ENCODE data around the gene THSD7B.

THSD7B gene

DNA sequence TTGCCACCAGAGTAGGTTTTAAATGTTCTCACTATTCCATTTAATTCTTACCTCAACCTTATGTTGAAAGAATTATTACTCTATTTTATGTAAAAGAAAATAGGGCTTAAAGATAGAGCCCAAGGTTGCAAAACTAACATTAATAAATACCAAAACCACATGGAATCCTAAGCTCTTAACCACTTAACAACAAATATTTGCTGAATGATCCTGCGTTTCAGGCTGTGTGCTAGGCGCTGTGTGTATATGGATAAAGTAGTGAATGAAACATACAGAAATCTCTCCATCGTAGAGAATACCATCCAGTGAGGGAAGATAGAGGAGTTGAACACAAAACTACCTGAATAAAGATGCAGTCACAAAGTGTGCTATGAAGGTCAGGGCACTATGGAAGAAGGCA, 485.1 kb downstream of the THSD7B start:
- no peak overlapping the region for H3K4me3 ChIP-seq (ENCODE audit: low read depth in 1 of 2, low read length in 2 of 2)
- no peak overlapping the region for H3K9ac ChIP-seq (ENCODE audit: low read depth in 1 of 2, low read length in 2 of 2)
- no peaks in the 10 kb centered on the region for H3K36me3 ChIP-seq (ENCODE audit: control insufficient read depth in 1 of 2, insufficient read depth in 2 of 2, low read length in 2 of 2)
- no peaks in the 10 kb centered on the region for H3K9me3 ChIP-seq (ENCODE audit: control insufficient read depth in 1 of 2, low read length in 2 of 2)
- H3K27ac ChIP-seq (ENCODE audit: low read depth, low read length): no peak overlapping the region
- no peaks in the 10 kb centered on the region for H3K27me3 ChIP-seq (ENCODE audit: control insufficient read depth in 1 of 2, insufficient read depth in 2 of 2, low read length in 2 of 2)
- no peaks in the 10 kb centered on the region for H3K4me1 ChIP-seq (ENCODE audit: control insufficient read depth in 1 of 2, insufficient read depth in 2 of 2, low read length in 2 of 2)

GRCh38 chr2:137251045-137251444, 485.7 kb downstream of the THSD7B start:
- Histone ChIP-seq H3K36me3 (ENCODE audit: control insufficient read depth in 1 of 2, insufficient read depth in 2 of 2, low read length in 2 of 2) (no peaks in the 10 kb centered on the region), H3K4me1 (ENCODE audit: control insufficient read depth in 1 of 2, insufficient read depth in 2 of 2, low read length in 2 of 2) (no peaks in the 10 kb centered on the region), H3K9ac (ENCODE audit: low read depth in 1 of 2, low read length in 2 of 2) (no peak overlapping the region), H3K9me3 (ENCODE audit: control insufficient read depth in 1 of 2, low read length in 2 of 2) (no peaks in the 10 kb centered on the region), H3K4me3 (ENCODE audit: low read depth in 1 of 2, low read length in 2 of 2) (no peak overlapping the region), H3K27me3 (ENCODE audit: control insufficient read depth in 1 of 2, insufficient read depth in 2 of 2, low read length in 2 of 2) (no peaks in the 10 kb centered on the region), H3K27ac (ENCODE audit: low read depth, low read length) (no peak overlapping the region)

DNA sequence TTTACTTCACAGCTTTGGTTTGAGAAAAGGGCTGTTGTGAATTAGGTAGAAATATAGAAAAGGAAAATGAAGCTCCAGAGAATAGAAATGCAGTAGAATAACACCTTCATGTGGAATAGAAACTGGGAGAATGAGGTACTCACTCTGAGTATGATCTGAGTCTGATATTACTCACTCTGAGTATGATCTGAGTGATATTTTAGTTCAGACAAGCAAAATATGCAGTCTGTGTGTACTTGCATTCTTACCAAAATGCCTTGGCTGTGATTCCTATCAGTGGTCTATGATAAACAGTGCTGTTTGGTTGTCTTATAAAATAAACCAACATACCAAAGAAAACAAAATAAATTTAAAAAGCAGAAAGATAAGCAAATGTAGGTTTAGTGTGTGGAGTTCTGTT, 487.6 kb downstream of the THSD7B start:
- no peak overlapping the region for H3K4me3 ChIP-seq (ENCODE audit: low read depth in 1 of 2, low read length in 2 of 2)
- H3K9ac ChIP-seq (ENCODE audit: low read depth in 1 of 2, low read length in 2 of 2): no peak overlapping the region
- H3K36me3 ChIP-seq (ENCODE audit: control insufficient read depth in 1 of 2, insufficient read depth in 2 of 2, low read length in 2 of 2): no peaks in the 10 kb centered on the region
- H3K4me1 ChIP-seq (ENCODE audit: control insufficient read depth in 1 of 2, insufficient read depth in 2 of 2, low read length in 2 of 2): no peaks in the 10 kb centered on the region
- no peaks in the 10 kb centered on the region for H3K9me3 ChIP-seq (ENCODE audit: control insufficient read depth in 1 of 2, low read length in 2 of 2)
- H3K27me3 ChIP-seq (ENCODE audit: control insufficient read depth in 1 of 2, insufficient read depth in 2 of 2, low read length in 2 of 2): no peaks in the 10 kb centered on the region
- no peak overlapping the region for H3K27ac ChIP-seq (ENCODE audit: low read depth, low read length)

DNA sequence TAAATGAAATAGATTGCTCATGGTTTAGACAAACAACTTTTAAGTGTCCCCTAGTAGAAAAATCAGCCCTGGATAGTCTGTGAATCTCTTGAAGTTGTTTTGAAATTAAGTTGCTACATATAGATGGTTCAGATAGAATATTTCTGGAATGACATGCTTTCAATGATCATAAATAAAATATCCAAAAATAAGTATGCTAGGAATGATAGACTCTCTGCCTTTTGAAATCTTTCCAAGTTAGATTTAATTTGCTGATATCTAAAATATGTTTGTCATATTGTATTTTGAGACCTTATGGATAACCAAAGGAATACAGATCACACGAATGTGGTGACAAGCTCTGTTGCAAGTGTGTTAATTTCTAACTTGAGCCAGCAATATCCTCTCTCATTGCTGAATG, 488.7 kb downstream of the THSD7B start:
- Histone ChIP-seq H3K4me1 (ENCODE audit: control insufficient read depth in 1 of 2, insufficient read depth in 2 of 2, low read length in 2 of 2) (no peaks in the 10 kb centered on the region), H3K36me3 (ENCODE audit: control insufficient read depth in 1 of 2, insufficient read depth in 2 of 2, low read length in 2 of 2) (no peaks in the 10 kb centered on the region), H3K4me3 (ENCODE audit: low read depth in 1 of 2, low read length in 2 of 2) (no peak overlapping the region), H3K27ac (ENCODE audit: low read depth, low read length) (no peak overlapping the region), H3K9me3 (ENCODE audit: control insufficient read depth in 1 of 2, low read length in 2 of 2) (no peaks in the 10 kb centered on the region), H3K27me3 (ENCODE audit: control insufficient read depth in 1 of 2, insufficient read depth in 2 of 2, low read length in 2 of 2) (no peaks in the 10 kb centered on the region), H3K9ac (ENCODE audit: low read depth in 1 of 2, low read length in 2 of 2) (no peak overlapping the region)

- no peaks in the 10 kb centered on the region for H3K4me1 ChIP-seq (ENCODE audit: control insufficient read depth in 1 of 2, insufficient read depth in 2 of 2, low read length in 2 of 2)
Measured at GRCh38 chr2:137255345-137255744, 490.0 kb downstream of the THSD7B start.

GRCh38 chr2:137255990-137256389, 490.6 kb downstream of the THSD7B start:
- no peak overlapping the region for H3K4me3 ChIP-seq (ENCODE audit: low read depth in 1 of 2, low read length in 2 of 2)
- H3K9ac ChIP-seq (ENCODE audit: low read depth in 1 of 2, low read length in 2 of 2): no peak overlapping the region
- H3K27ac ChIP-seq (ENCODE audit: low read depth, low read length): no peak overlapping the region
- no peaks in the 10 kb centered on the region for H3K36me3 ChIP-seq (ENCODE audit: control insufficient read depth in 1 of 2, insufficient read depth in 2 of 2, low read length in 2 of 2)
- H3K27me3 ChIP-seq (ENCODE audit: control insufficient read depth in 1 of 2, insufficient read depth in 2 of 2, low read length in 2 of 2): no peaks in the 10 kb centered on the region
- no peaks in the 10 kb centered on the region for H3K9me3 ChIP-seq (ENCODE audit: control insufficient read depth in 1 of 2, low read length in 2 of 2)
- no peaks in the 10 kb centered on the region for H3K4me1 ChIP-seq (ENCODE audit: control insufficient read depth in 1 of 2, insufficient read depth in 2 of 2, low read length in 2 of 2)

More at GRCh38 chr2:137255345-137255744, 490.0 kb downstream of the THSD7B start:
- no peaks in the 10 kb centered on the region for H3K36me3 ChIP-seq (ENCODE audit: control insufficient read depth in 1 of 2, insufficient read depth in 2 of 2, low read length in 2 of 2)
- no peaks in the 10 kb centered on the region for H3K27me3 ChIP-seq (ENCODE audit: control insufficient read depth in 1 of 2, insufficient read depth in 2 of 2, low read length in 2 of 2)
- H3K4me3 ChIP-seq (ENCODE audit: low read depth in 1 of 2, low read length in 2 of 2): no peak overlapping the region
- H3K9ac ChIP-seq (ENCODE audit: low read depth in 1 of 2, low read length in 2 of 2): no peak overlapping the region
- no peaks in the 10 kb centered on the region for H3K9me3 ChIP-seq (ENCODE audit: control insufficient read depth in 1 of 2, low read length in 2 of 2)
- no peak overlapping the region for H3K27ac ChIP-seq (ENCODE audit: low read depth, low read length)

DNA sequence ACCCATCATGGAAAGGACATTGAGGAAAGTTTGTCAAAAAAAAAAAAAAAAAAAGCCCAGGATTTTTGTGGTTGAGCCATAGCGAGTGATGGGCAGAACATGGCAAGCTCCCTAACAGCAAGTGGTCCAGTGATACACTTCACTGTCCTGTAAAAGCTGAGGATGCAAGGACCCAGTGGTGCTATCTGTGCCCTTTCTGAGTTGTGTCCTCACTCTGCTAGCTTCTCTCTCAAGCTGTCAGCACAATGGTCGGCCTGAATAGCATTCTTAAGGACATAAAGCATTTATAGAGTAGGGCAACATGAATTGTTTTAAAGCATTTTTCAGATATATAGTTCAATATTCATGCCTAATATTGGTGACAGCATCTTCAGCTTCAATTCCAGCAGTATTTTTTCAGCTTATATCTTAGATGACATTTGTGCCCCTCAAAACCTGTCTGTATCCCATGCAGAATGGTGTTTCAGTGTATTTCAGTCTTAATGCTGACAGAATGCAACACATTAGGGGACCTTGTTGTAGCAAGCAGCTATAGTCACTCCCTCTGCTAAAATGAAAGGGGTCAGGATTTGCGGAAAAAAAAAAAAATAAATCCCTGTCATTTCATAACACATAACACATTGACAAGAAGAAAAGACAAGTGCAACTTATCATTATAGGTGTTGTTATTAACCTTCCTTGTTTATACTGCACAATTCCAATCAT, 496.7 kb downstream of the THSD7B start:
- Histone ChIP-seq H3K27me3 (ENCODE audit: control insufficient read depth in 1 of 2, insufficient read depth in 2 of 2, low read length in 2 of 2) (no peaks in the 10 kb centered on the region), H3K4me1 (ENCODE audit: control insufficient read depth in 1 of 2, insufficient read depth in 2 of 2, low read length in 2 of 2) (no peaks in the 10 kb centered on the region), H3K36me3 (ENCODE audit: control insufficient read depth in 1 of 2, insufficient read depth in 2 of 2, low read length in 2 of 2) (no peaks in the 10 kb centered on the region), H3K9ac (ENCODE audit: low read depth in 1 of 2, low read length in 2 of 2) (no peak overlapping the region), H3K9me3 (ENCODE audit: control insufficient read depth in 1 of 2, low read length in 2 of 2) (no peaks in the 10 kb centered on the region), H3K27ac (ENCODE audit: low read depth, low read length) (no peak overlapping the region), H3K4me3 (ENCODE audit: low read depth in 1 of 2, low read length in 2 of 2) (no peak overlapping the region)

DNA sequence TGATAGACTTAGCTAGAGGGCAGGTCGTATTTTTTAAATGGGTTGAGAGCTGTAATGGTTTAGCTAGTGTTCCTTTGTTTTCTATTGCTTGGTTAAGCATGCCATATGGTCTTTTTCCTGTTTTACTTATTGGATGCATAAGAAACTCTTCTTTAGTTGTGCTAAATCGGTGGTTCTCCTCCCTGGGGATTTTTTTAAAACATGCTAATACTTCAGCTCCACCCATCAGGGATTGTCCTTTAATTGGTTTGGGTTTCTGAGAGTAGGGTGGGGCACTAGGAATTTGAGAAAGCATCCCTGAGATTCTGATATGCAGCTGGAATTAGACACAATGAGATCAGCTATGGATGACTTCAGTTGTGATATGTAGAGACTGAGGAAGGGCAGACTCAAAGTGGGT, 497.2 kb downstream of the THSD7B start:
- Histone ChIP-seq H3K4me1 (ENCODE audit: control insufficient read depth in 1 of 2, insufficient read depth in 2 of 2, low read length in 2 of 2) (no peaks in the 10 kb centered on the region), H3K27ac (ENCODE audit: low read depth, low read length) (no peak overlapping the region), H3K27me3 (ENCODE audit: control insufficient read depth in 1 of 2, insufficient read depth in 2 of 2, low read length in 2 of 2) (no peaks in the 10 kb centered on the region), H3K36me3 (ENCODE audit: control insufficient read depth in 1 of 2, insufficient read depth in 2 of 2, low read length in 2 of 2) (no peaks in the 10 kb centered on the region), H3K9me3 (ENCODE audit: control insufficient read depth in 1 of 2, low read length in 2 of 2) (no peaks in the 10 kb centered on the region), H3K9ac (ENCODE audit: low read depth in 1 of 2, low read length in 2 of 2) (no peak overlapping the region), H3K4me3 (ENCODE audit: low read depth in 1 of 2, low read length in 2 of 2) (no peak overlapping the region)

GRCh38 chr2:137287913-137288639, 522.7 kb downstream of the THSD7B start:
- Histone ChIP-seq H3K27ac (ENCODE audit: low read depth, low read length) (no peak overlapping the region), H3K27me3 (ENCODE audit: control insufficient read depth in 1 of 2, insufficient read depth in 2 of 2, low read length in 2 of 2) (no peaks in the 10 kb centered on the region), H3K9ac (ENCODE audit: low read depth in 1 of 2, low read length in 2 of 2) (no peak overlapping the region), H3K4me3 (ENCODE audit: low read depth in 1 of 2, low read length in 2 of 2) (no peak overlapping the region), H3K4me1 (ENCODE audit: control insufficient read depth in 1 of 2, insufficient read depth in 2 of 2, low read length in 2 of 2) (no peaks in the 10 kb centered on the region), H3K9me3 (ENCODE audit: control insufficient read depth in 1 of 2, low read length in 2 of 2) (peaks cover 0 to 4% of the 10 kb centered on the region in 2 donors), H3K36me3 (ENCODE audit: control insufficient read depth in 1 of 2, insufficient read depth in 2 of 2, low read length in 2 of 2) (no peaks in the 10 kb centered on the region)

GRCh38 chr2:137291836-137292570, 526.7 kb downstream of the THSD7B start:
- H3K9me3 ChIP-seq (ENCODE audit: control insufficient read depth in 1 of 2, low read length in 2 of 2): peaks cover 0 to 8% of the 10 kb centered on the region in 2 donors
- H3K4me1 ChIP-seq (ENCODE audit: control insufficient read depth in 1 of 2, insufficient read depth in 2 of 2, low read length in 2 of 2): no peaks in the 10 kb centered on the region
- H3K27ac ChIP-seq (ENCODE audit: low read depth, low read length): no peak overlapping the region
- no peak overlapping the region for H3K9ac ChIP-seq (ENCODE audit: low read depth in 1 of 2, low read length in 2 of 2)
- no peaks in the 10 kb centered on the region for H3K36me3 ChIP-seq (ENCODE audit: control insufficient read depth in 1 of 2, insufficient read depth in 2 of 2, low read length in 2 of 2)
- no peaks in the 10 kb centered on the region for H3K27me3 ChIP-seq (ENCODE audit: control insufficient read depth in 1 of 2, insufficient read depth in 2 of 2, low read length in 2 of 2)
- no peak overlapping the region for H3K4me3 ChIP-seq (ENCODE audit: low read depth in 1 of 2, low read length in 2 of 2)

Measured in duodenal mucosa (tissue), 2 donors.